OCI-LY3 (cell line): Measurements from ENCODE around the gene GIMAP7.

Experiments
- H2AFZ ChIP-seq: fragments of 200-600, 300-600 bp; shearing (Covaris generic); 2 replicates; pipeline ENCODE4 v1.6.0; 2014; ENCODE audit warnings: antibody characterized with exemption, low read depth, low read length
- H3K27ac ChIP-seq: fragments of 200-600, 300-600 bp; sonication (generic); 2 replicates; pipeline ENCODE4 v1.5.1; 2014; ENCODE audit warnings: mild to moderate bottlenecking, low read length, moderate library complexity, mixed read lengths
- H3K27me3 ChIP-seq: fragments of 200-600, 300-600 bp; sonication (generic); 2 replicates; pipeline ENCODE4 v1.6.1; 2014; ENCODE audit warnings: low read depth, low read length, mixed read lengths
- H3K36me3 ChIP-seq: fragments of 200-600, 300-600 bp; sonication (generic); replicated peaks from 2 replicates; pipeline ENCODE3; 2014; ENCODE audit warnings: low read depth, low read length, mixed read lengths
- H3K4me1 ChIP-seq: fragments of 300-600, 200-600 bp; sonication (generic); 2 replicates; pipeline ENCODE4 v1.6.1; 2014; ENCODE audit warnings: low read length, mixed read lengths
- H3K4me2 ChIP-seq: fragments of 200-600, 300-600 bp; sonication (generic); 2 replicates; pipeline ENCODE4 v1.6.1; 2014; ENCODE audit warnings: low read length, mixed read lengths
- H3K4me3 ChIP-seq: fragments of 300-600, 200-600 bp; sonication (generic); 2 replicates; pipeline ENCODE4 v1.5.1; 2014; ENCODE audit warnings: antibody characterized with exemption, mild to moderate bottlenecking, low read length, moderate library complexity
- H3K79me2 ChIP-seq: fragments of 300-600, 200-600 bp; shearing (Covaris generic); 2 replicates; pipeline ENCODE4 v1.6.1; 2014; ENCODE audit warnings: mild to moderate bottlenecking, low read length, mixed read lengths
- H3K9ac ChIP-seq: fragments of 300-600, 200-600 bp; shearing (Covaris generic); 2 replicates; pipeline ENCODE4 v1.6.0; 2014; ENCODE audit warnings: mild to moderate bottlenecking, low read length, moderate library complexity
- H3K9me3 ChIP-seq: fragments of 200-600, 300-600 bp; shearing (Covaris generic); 2 replicates; pipeline ENCODE4 v1.6.1; 2014; ENCODE audit warnings: low read length, mixed read lengths; ENCODE audit not compliant: insufficient read depth
- H4K20me1 ChIP-seq: fragments of 200-600, 300-600 bp; sonication (generic); 2 replicates; pipeline ENCODE4 v1.6.1; 2016; ENCODE audit warnings: low read length, mixed read lengths; ENCODE audit not compliant: insufficient read depth
- EZH2phosphoT487 ChIP-seq: fragments of 200-600 bp; shearing (Covaris generic); IDR thresholded peaks from 2 replicates; pipeline ENCODE4 v1.6.1; 2018; ENCODE audit warnings: antibody characterized with exemption, mixed run types, low read depth
- TF ChIP-seq, protein P1 (sequence below): fragments of 200-600, 300-600 bp; sonication (generic); IDR thresholded peaks from 2 replicates; pipeline ENCODE4 v1.5.1; 2014; ENCODE audit warnings: antibody characterized with exemption, low read length, low read depth

GIMAP7 gene

DNA sequence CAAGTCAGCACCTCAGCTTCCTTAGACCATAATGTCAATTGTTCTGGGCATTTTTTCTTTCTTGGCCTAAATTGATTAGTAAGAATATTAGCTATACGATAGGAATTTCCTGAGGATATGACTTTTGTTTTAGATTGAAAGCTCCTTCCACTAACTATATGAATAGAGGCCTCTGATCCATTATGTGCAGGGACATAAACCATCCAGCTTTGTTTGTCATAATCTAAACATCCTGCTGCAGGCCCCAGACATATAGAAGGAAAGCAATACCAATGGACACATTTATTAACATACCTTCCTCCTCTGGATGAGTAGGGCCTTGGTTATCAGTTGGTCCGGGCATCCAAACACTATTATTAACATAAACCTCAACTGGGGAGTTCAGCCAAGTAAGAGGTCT, 48.2 kb downstream of the GIMAP7 start:
- H3K4me3 ChIP-seq, result no peak overlapping the region
- no peaks in the 10 kb centered on the region for H3K79me2 ChIP-seq
- TF ChIP-seq EZH2phosphoT487, result no peak
- TF ChIP-seq, protein P1, sequence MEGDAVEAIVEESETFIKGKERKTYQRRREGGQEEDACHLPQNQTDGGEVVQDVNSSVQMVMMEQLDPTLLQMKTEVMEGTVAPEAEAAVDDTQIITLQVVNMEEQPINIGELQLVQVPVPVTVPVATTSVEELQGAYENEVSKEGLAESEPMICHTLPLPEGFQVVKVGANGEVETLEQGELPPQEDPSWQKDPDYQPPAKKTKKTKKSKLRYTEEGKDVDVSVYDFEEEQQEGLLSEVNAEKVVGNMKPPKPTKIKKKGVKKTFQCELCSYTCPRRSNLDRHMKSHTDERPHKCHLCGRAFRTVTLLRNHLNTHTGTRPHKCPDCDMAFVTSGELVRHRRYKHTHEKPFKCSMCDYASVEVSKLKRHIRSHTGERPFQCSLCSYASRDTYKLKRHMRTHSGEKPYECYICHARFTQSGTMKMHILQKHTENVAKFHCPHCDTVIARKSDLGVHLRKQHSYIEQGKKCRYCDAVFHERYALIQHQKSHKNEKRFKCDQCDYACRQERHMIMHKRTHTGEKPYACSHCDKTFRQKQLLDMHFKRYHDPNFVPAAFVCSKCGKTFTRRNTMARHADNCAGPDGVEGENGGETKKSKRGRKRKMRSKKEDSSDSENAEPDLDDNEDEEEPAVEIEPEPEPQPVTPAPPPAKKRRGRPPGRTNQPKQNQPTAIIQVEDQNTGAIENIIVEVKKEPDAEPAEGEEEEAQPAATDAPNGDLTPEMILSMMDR, result no peak
- H3K9ac ChIP-seq, result no peak overlapping the region
- peaks cover 17% of the 10 kb centered on the region for H3K27me3 ChIP-seq
- no peak overlapping the region for H3K27ac ChIP-seq
- H3K9me3 ChIP-seq, result no peaks in the 10 kb centered on the region
- no peaks in the 10 kb centered on the region for H3K4me1 ChIP-seq
- no peak overlapping the region for H2AFZ ChIP-seq
- no peaks in the 10 kb centered on the region for H4K20me1 ChIP-seq
- no peaks in the 10 kb centered on the region for H3K36me3 ChIP-seq
- no peak overlapping the region for H3K4me2 ChIP-seq

DNA sequence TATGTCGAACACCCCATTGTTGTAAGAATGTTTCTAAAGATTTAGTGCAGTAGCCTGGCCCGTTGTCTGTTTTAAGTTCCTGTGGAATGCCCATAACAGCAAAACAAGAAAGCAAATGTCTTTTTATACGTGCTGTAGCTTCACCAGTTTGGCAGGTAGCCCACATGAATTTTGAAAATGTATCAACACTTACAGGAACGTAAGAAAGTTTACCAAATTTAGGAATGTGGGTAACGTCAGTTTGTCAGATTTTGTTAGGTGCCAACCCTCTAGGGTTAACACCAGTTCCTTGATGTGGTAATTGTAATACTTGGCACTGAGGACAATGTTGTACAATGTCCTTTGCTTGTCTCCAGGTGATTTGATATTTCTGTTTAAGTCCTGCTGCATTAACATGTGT, 49.3 kb downstream of the GIMAP7 start:
- no peak for TF ChIP-seq EZH2phosphoT487
- TF ChIP-seq, protein P1, result no peak
- H3K9me3 ChIP-seq, result no peaks in the 10 kb centered on the region
- no peak overlapping the region for H3K4me3 ChIP-seq

DNA sequence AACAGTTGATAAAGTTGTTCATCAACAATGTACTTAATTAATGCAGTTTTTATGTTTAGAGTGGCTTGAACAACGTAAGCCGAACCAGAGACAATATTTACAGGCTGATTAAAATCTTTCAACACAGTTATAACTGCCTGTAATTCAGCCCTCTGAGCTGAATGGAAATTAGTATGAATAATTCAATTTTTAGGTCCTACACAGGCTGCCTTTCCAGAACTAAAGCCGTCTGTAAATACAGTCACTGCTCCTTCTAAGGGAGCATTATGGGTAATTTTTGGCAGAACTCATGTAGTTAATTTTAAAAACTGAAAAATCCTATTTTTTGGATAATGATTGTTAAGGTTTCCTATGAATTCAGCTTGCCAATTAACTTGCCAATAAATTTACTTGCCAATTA, 49.9 kb downstream of the GIMAP7 start:
- H3K36me3 ChIP-seq, result no peaks in the 10 kb centered on the region
- H3K27ac ChIP-seq, result no peak overlapping the region
- no peaks in the 10 kb centered on the region for H3K79me2 ChIP-seq
- no peak for TF ChIP-seq EZH2phosphoT487
- TF ChIP-seq, protein P1, result no peak
- no peak overlapping the region for H3K4me2 ChIP-seq
- no peak overlapping the region for H3K9ac ChIP-seq
- no peak overlapping the region for H2AFZ ChIP-seq
- no peaks in the 10 kb centered on the region for H4K20me1 ChIP-seq
- peaks cover 17% of the 10 kb centered on the region for H3K27me3 ChIP-seq
- H3K4me1 ChIP-seq, result no peaks in the 10 kb centered on the region
- H3K9me3 ChIP-seq, result no peaks in the 10 kb centered on the region
- H3K4me3 ChIP-seq, result no peak overlapping the region

More for the DNA sequence above, 49.3 kb downstream of the GIMAP7 start:
- H2AFZ ChIP-seq, result no peak overlapping the region
- no peaks in the 10 kb centered on the region for H3K4me1 ChIP-seq
- H3K4me2 ChIP-seq, result no peak overlapping the region
- H4K20me1 ChIP-seq, result no peaks in the 10 kb centered on the region
- H3K27ac ChIP-seq, result no peak overlapping the region
- peaks cover 17% of the 10 kb centered on the region for H3K27me3 ChIP-seq
- no peaks in the 10 kb centered on the region for H3K36me3 ChIP-seq
- no peaks in the 10 kb centered on the region for H3K79me2 ChIP-seq
- no peak overlapping the region for H3K9ac ChIP-seq

DNA sequence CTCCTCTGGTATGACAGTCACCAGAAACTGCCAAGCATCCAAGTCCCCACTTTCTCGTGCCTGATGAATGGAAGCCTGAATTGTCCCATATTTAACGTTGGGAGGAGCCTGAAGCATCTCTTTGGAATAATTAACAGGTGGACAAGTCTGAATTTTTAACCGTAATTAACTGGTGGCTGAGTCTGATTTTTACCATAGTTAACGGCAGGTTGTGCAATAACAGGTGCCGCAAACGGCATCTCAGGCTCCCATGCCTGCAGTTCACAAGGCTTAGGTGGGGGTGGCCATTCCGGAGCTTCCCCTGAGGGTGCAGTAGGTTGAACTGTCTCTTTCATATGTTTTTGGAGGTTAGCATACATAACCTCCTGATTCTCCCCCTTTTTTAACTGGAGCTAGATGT, 50.6 kb downstream of the GIMAP7 start:
- H3K4me1 ChIP-seq, result no peaks in the 10 kb centered on the region
- no peak overlapping the region for H2AFZ ChIP-seq
- H3K4me2 ChIP-seq, result no peak overlapping the region
- no peaks in the 10 kb centered on the region for H3K79me2 ChIP-seq
- no peaks in the 10 kb centered on the region for H3K36me3 ChIP-seq
- no peak for TF ChIP-seq EZH2phosphoT487
- TF ChIP-seq, protein P1, result no peak
- peaks cover 17% of the 10 kb centered on the region for H3K27me3 ChIP-seq
- H3K9ac ChIP-seq, result no peak overlapping the region
- no peak overlapping the region for H3K4me3 ChIP-seq
- H4K20me1 ChIP-seq, result no peaks in the 10 kb centered on the region
- no peak overlapping the region for H3K27ac ChIP-seq
- H3K9me3 ChIP-seq, result no peaks in the 10 kb centered on the region
